Activated CD4-positive, alpha-beta T cell treated with anti-CD3 and anti-CD28 coated beads, Interleukin-2, amount 50 U/mL, for 1 hour (primary cell): Measurements from ENCODE around the gene USP14.

Source experiments
- DNase-seq: peaks from one replicate; pipeline ENCODE4 v3.0.0-alpha.2; 2020

Gene USP14

DNA sequence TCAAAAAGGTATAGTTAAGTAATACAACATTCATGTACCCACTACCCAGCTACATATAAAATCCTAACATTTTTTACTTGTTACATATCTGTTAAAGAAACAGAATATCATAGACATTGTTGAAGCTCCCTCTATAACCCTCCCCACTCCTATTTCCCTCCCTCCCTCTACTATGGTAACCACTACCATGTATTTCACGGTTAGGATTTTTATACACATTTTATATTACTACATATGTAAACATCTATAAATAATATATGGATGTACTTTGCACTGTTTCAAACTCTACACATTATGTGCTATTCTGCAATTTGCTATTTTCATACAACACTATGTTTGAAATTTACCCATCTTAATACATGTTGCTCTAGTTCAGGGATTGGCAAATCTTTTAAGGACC, 73.2 kb downstream of the USP14 start:
- DNase-seq = no peak

DNA sequence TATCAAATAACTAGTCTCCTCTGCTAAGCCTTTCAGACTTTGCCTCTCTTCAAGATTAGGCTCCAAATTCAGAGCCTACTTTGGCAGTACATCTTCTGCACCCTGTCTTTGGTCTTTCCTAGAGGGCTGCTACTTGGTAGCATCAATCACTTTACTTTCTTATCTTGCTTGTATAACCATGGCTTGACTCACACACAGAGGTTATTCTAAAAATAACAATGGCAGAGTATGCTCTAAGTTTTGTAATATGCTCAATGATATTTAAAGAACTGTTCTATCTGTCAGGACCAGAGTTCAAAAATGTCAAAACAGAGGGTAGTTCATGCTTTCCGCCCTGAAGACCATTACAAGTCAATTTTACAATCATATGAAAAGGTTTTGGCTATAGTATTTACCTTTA, 81.8 kb downstream of the USP14 start:
- no peak for DNase-seq

DNA sequence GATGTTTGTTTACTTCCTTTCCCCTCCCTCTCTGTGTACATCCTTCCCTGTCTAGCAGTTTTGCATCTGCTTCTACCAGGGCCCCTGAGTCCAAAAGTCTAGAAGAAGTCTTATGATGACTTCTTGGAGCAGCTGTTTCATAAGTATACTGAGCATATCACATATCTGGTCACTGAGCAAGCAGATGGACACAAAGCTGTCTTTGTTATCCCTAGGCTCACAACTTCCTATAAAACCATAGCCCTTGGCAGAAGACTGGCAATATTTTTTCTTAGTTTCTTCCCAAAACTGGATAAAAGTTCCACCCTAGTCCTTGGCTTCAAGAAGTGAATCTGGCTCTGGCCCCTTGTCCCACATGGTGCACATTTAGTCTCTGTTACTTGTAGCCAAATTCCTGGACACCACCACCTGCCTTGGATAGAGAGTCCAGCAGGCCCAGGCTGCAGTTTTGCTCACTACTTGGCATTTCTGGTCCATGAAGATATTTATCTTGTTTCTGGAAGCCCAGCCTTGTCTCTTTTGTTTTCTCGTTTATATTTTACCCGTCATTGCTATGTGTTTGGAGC, 87.0 kb downstream of the USP14 start:
- DNase-seq = no peak

GRCh38 chr18:248053-248452, 89.7 kb downstream of the USP14 start:
- no peak for DNase-seq

GRCh38 chr18:250685-251084, 92.3 kb downstream of the USP14 start:
- no peak for DNase-seq

DNA sequence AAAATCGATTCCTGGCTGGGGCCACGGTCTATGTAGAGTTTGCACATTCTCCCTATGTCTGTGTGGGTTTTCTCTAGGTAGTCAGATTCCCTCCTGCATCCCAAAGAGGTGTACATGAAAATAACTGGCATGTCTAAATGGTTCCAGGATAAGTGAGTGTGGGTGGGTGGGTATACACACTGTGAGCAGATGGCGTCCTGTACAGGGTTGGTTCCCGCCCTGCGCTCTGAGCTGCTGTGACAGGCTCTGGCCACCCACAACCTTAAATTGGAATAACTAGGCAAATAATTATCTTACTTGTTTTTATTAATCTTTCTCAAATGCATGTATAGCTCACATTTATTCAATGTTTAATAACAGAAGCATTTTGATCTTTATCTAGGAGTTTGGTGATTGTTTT, 93.2 kb downstream of the USP14 start:
- DNase-seq = no peak

- DNase-seq = no peak
These were observed 94.8 kb downstream of the USP14 start for GRCh38 chr18:253121-253520.

DNA sequence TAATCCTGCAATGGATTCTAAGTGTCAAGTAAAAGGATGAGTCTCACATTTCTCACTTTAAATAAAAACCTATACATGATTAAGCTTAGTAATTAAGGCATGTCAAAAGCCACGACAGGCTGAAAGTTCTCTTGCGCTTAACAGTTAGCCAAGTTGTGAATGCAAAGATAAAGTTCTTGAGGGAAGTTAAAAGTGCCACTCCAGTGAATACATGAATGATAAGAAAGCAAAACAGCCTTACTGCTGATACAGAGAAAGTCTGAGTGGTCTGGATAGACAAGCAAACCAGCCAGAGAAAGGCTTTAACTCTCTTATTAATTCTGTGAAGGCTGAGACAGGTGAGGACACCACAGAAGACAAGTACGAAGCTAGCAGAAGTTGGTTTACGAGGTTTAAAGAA, 96.8 kb downstream of the USP14 start:
- DNase-seq = no peak

- DNase-seq = no peak
These were observed 102.2 kb downstream of the USP14 start for GRCh38 chr18:260547-260946.

DNA sequence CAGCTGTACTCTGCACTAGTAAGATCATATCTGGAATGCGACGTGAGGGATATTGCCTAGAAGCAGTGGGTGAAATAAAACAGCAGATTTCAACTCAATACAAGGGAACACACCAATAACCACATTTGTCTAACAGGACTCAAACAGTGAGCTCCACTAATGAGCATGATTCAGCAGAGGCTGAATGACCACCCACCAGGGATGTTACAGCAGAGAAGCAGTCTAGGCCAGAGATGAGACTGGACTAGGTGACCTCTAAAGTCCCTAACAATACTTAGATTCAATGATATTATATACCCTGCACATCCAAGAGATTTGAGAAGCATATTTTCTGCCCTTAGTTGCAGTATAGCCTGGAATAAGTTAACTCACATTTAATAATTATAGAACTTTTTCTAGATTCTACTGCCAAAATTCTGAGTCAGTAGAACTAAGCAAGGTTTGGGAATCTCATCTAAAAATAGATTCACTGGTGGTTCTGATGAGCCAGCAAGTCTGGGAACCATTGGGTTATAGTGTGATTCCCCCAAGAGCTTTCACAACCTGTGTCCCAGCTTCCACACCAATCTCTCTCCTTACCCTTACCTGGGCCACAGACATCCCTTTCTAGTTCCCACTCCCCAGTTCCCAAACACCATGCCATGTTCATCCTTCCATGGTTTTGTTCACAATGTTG, 103.2 kb downstream of the USP14 start:
- no peak for DNase-seq
